ENCODE data around the gene CNPY3.
A peak's percentile ranks its signal among the peaks of the same experiment; 100 is the strongest.
"Not testable (repeated sequence)": the region's sequence is repeated elsewhere in the genome, so short reads cannot be mapped to it uniquely, and the experiment has no call there.

The CNPY3 gene

GRCh38 chr6:42928986-42929820 lies at the start of gene CNPY3:
TSS of gene CNPY3 (plus strand) at chr6:42929480. CDS start at chr6:42929571, 91 bp downstream.
- DNase-seq (ENCODE audit: low read depth, low spot score), result peak; percentile 87

GRCh38 chr6:42880240-42880817 lies 49.0 kb upstream of the CNPY3 start:
- DNase-seq (ENCODE audit: low read depth, low spot score), result not testable (repeated sequence)

- DNase-seq (ENCODE audit: low read depth, low spot score), result not testable (repeated sequence)
Measured at GRCh38 chr6:42880871-42881270, 48.4 kb upstream of the CNPY3 start.

- DNase-seq (ENCODE audit: low read depth, low spot score), result no peak
Measured at GRCh38 chr6:42885702-42886101, 43.6 kb upstream of the CNPY3 start.

- not testable (repeated sequence) for DNase-seq (ENCODE audit: low read depth, low spot score)
Measured at GRCh38 chr6:42888201-42888600, 41.1 kb upstream of the CNPY3 start.

- no peak for DNase-seq (ENCODE audit: low read depth, low spot score)
Measured at GRCh38 chr6:42889815-42890214, 39.5 kb upstream of the CNPY3 start.

- DNase-seq (ENCODE audit: low read depth, low spot score), result peak; percentile 78
Measured at GRCh38 chr6:42890311-42891198, 38.7 kb upstream of the CNPY3 start.

GRCh38 chr6:42891199-42891722 lies 38.0 kb upstream of the CNPY3 start:
- no peak for DNase-seq (ENCODE audit: low read depth, low spot score)

GRCh38 chr6:42894041-42894828 lies 35.0 kb upstream of the CNPY3 start:
- not testable (repeated sequence) for DNase-seq (ENCODE audit: low read depth, low spot score)

- no peak for DNase-seq (ENCODE audit: low read depth, low spot score)
Measured at GRCh38 chr6:42896178-42896719, 33.0 kb upstream of the CNPY3 start.

GRCh38 chr6:42898891-42899361 lies 30.4 kb upstream of the CNPY3 start:
- DNase-seq (ENCODE audit: low read depth, low spot score), result peak; percentile 54

- DNase-seq (ENCODE audit: low read depth, low spot score), result no peak
Measured at GRCh38 chr6:42899871-42900270, 29.4 kb upstream of the CNPY3 start.

- peak; percentile 59 for DNase-seq (ENCODE audit: low read depth, low spot score)
Measured at GRCh38 chr6:42901538-42901957, 27.7 kb upstream of the CNPY3 start.

- not testable (repeated sequence) for DNase-seq (ENCODE audit: low read depth, low spot score)
Measured at GRCh38 chr6:42902429-42903263, 26.6 kb upstream of the CNPY3 start.

GRCh38 chr6:42904467-42904866 lies 24.8 kb upstream of the CNPY3 start:
- DNase-seq (ENCODE audit: low read depth, low spot score), result no peak

- no peak for DNase-seq (ENCODE audit: low read depth, low spot score)
Measured at GRCh38 chr6:42907336-42907735, 21.9 kb upstream of the CNPY3 start.

- DNase-seq (ENCODE audit: low read depth, low spot score), result no peak
Measured at GRCh38 chr6:42909835-42910234, 19.4 kb upstream of the CNPY3 start.

- no peak for DNase-seq (ENCODE audit: low read depth, low spot score)
Measured at GRCh38 chr6:42911171-42912021, 17.9 kb upstream of the CNPY3 start.

- no peak for DNase-seq (ENCODE audit: low read depth, low spot score)
Measured at GRCh38 chr6:42914546-42914945, 14.7 kb upstream of the CNPY3 start.
